Activated CD4-positive, alpha-beta T cell treated with anti-CD3 and anti-CD28 coated beads for 4 hours (primary cell): ENCODE data around the gene PCDHGC5.

Experiments used
- DNase-seq, 2 donors: peaks; one replicate each; pipeline ENCODE4 v3.0.0-alpha.2; 2020

PCDHGC5 gene

GRCh38 chr5:141488591-141489561 is at the start of gene PCDHGC5:
PCDHGC5 (plus strand) TSS chr5:141489081; CDS start chr5:141489241, 160 bp downstream.
- no peak for DNase-seq

GRCh38 chr5:141439411-141440141 is 49.3 kb upstream of the PCDHGC5 start:
- DNase-seq = no peak

- DNase-seq = no peak
Observed at GRCh38 chr5:141440341-141440740, 48.5 kb upstream of the PCDHGC5 start.

GRCh38 chr5:141441571-141442170 is 47.2 kb upstream of the PCDHGC5 start:
- no peak for DNase-seq

GRCh38 chr5:141465351-141465750 is 23.5 kb upstream of the PCDHGC5 start:
- no peak for DNase-seq

- DNase-seq = peak; percentile 16 to 20
Observed at GRCh38 chr5:141475625-141476131, 13.2 kb upstream of the PCDHGC5 start, which contains the start of gene PCDHGC3. PCDHGC3 (plus strand) TSS chr5:141475966; CDS start chr5:141476117, 151 bp downstream.

GRCh38 chr5:141476132-141476911 is 12.6 kb upstream of the PCDHGC5 start:
- no peak for DNase-seq

GRCh38 chr5:141477044-141477575 is 11.8 kb upstream of the PCDHGC5 start:
- DNase-seq = no peak

- DNase-seq = no peak
Observed at GRCh38 chr5:141477815-141478214, 11.1 kb upstream of the PCDHGC5 start.

- no peak for DNase-seq
Observed at GRCh38 chr5:141478321-141478945, 10.4 kb upstream of the PCDHGC5 start.

GRCh38 chr5:141479776-141480175 is 9.1 kb upstream of the PCDHGC5 start:
- no peak for DNase-seq

- no peak for DNase-seq
Observed at GRCh38 chr5:141483902-141484301, 5.0 kb upstream of the PCDHGC5 start.

- no peak for DNase-seq
Observed at GRCh38 chr5:141484310-141484640, 4.6 kb upstream of the PCDHGC5 start.

- DNase-seq = no peak
Observed at GRCh38 chr5:141484641-141485311, 4.1 kb upstream of the PCDHGC5 start, which contains the start of gene PCDHGC4. PCDHGC4 (plus strand) TSS chr5:141485030; CDS start chr5:141485174, 144 bp downstream.

GRCh38 chr5:141485321-141486055 is 3.4 kb upstream of the PCDHGC5 start:
- no peak for DNase-seq

GRCh38 chr5:141486091-141486490 is 2.8 kb upstream of the PCDHGC5 start:
- DNase-seq = no peak

- no peak for DNase-seq
Observed at GRCh38 chr5:141487131-141487530, 1.8 kb upstream of the PCDHGC5 start.

GRCh38 chr5:141489841-141490240 is 960 bp downstream of the PCDHGC5 start:
- DNase-seq = no peak

- no peak for DNase-seq
Observed at GRCh38 chr5:141490271-141490670, 1.4 kb downstream of the PCDHGC5 start.

- DNase-seq = no peak
Observed at GRCh38 chr5:141490771-141491170, 1.9 kb downstream of the PCDHGC5 start.
